Karpas-422 (cell line): ENCODE data around the gene SYNJ2. TPM values are rescaled to one million over a fixed set of nuclear protein-coding genes. Genes with fewer than 3 reads are reported as not detected.
"Not testable (repeated sequence)": the region's sequence is repeated elsewhere in the genome, so short reads cannot be mapped to it uniquely, and the experiment has no call there.

ENCODE experiments used
- DNase-seq: peaks from one replicate; pipeline ENCODE4 v3.0.0-alpha.2; 2015
- H2AFZ ChIP-seq: fragments of 200-600 bp; sonication (generic); 2 replicates; pipeline ENCODE4 v1.6.1; 2014; ENCODE audit warnings: antibody characterized with exemption, low read length, mixed read lengths
- H3K27ac ChIP-seq: fragments of 200-600 bp; sonication (generic); 2 replicates; pipeline ENCODE4 v1.5.1; 2014; ENCODE audit warnings: mild to moderate bottlenecking, low read length, moderate library complexity
- H3K27me3 ChIP-seq: fragments of 200-600 bp; sonication (generic); 2 replicates; pipeline ENCODE4 v1.6.1; 2014; ENCODE audit warnings: low read length, mixed read lengths
- H3K36me3 ChIP-seq: fragments of 200-600 bp; sonication (generic); 2 replicates; pipeline ENCODE4 v1.6.1; 2014; ENCODE audit warnings: low read length, mixed read lengths; ENCODE audit not compliant: insufficient read depth
- H3K4me1 ChIP-seq: fragments of 200-600 bp; sonication (generic); 2 replicates; pipeline ENCODE4 v1.6.1; 2014; ENCODE audit warnings: mild to moderate bottlenecking, low read length, mixed read lengths
- H3K4me2 ChIP-seq: fragments of 200-600 bp; sonication (generic); 2 replicates; pipeline ENCODE4 v1.6.1; 2014; ENCODE audit warnings: low read length, low read depth, mild to moderate bottlenecking; ENCODE audit not compliant: poor library complexity, severe bottlenecking
- H3K4me3 ChIP-seq: fragments of 200-600 bp; sonication (generic); 2 replicates; pipeline ENCODE4 v1.5.1; 2014; ENCODE audit warnings: mild to moderate bottlenecking, antibody characterized with exemption, low read length, mixed read lengths
- H3K79me2 ChIP-seq: fragments of 200-600 bp; sonication (generic); 2 replicates; pipeline ENCODE4 v1.6.1; 2014; ENCODE audit warnings: mild to moderate bottlenecking, low read length, mixed read lengths
- H3K9ac ChIP-seq: fragments of 200-600 bp; sonication (generic); 2 replicates; pipeline ENCODE4 v1.6.0; 2014; ENCODE audit warnings: low read length
- H3K9me2 ChIP-seq: fragments of 200-600 bp; sonication (generic), shearing (Covaris generic); replicated peaks from 2 replicates; pipeline ENCODE4 v1.6.0; 2014; ENCODE audit warnings: mild to moderate bottlenecking, low read length, moderate library complexity; ENCODE audit not compliant: insufficient read depth
- H3K9me3 ChIP-seq: fragments of 300-700, 200-600 bp; sonication (generic); 2 replicates; pipeline ENCODE4 v1.6.1; 2014; ENCODE audit warnings: low read length, mixed read lengths
- H4K20me1 ChIP-seq: fragments of 200-600 bp; sonication (generic); 2 replicates; pipeline ENCODE4 v1.6.1; 2014; ENCODE audit warnings: mild to moderate bottlenecking, antibody characterized with exemption, low read length, low read depth; ENCODE audit not compliant: insufficient read depth
- total RNA-seq: library from RNA; depleted of rRNA; stranded (reverse); fragments of >200 nt; shearing (Covaris generic); gene quantifications from 2 replicates; pipeline ENCODE4 v1.2.3, GENCODE V29; 2014; ENCODE audit warnings: low replicate concordance

SYNJ2 gene
- total RNA-seq, 1 experiment from 2014 or later = 0.04 TPM

- H4K20me1 ChIP-seq = no peaks in the 10 kb centered on the region
- H3K27me3 ChIP-seq = no peaks in the 10 kb centered on the region
- H3K4me2 ChIP-seq = no peak overlapping the region
- H3K9ac ChIP-seq = no peak overlapping the region
- no peaks in the 10 kb centered on the region for H3K36me3 ChIP-seq
- H3K9me2 ChIP-seq = no peaks in the 10 kb centered on the region
- no peaks in the 10 kb centered on the region for H3K9me3 ChIP-seq
- H3K79me2 ChIP-seq = no peaks in the 10 kb centered on the region
- no peaks in the 10 kb centered on the region for H3K4me1 ChIP-seq
- H3K27ac ChIP-seq = no peak overlapping the region
- no peak overlapping the region for H3K4me3 ChIP-seq
- no peak overlapping the region for H2AFZ ChIP-seq
- peak; percentile 15 for DNase-seq
Observed at GRCh38 chr6:157961832-157962575, 19.7 kb upstream of the SYNJ2 start.

- H3K36me3 ChIP-seq = no peaks in the 10 kb centered on the region
- no peak overlapping the region for H3K4me3 ChIP-seq
- DNase-seq = peak; percentile 19
- H3K79me2 ChIP-seq = no peaks in the 10 kb centered on the region
- no peaks in the 10 kb centered on the region for H3K27me3 ChIP-seq
- no peak overlapping the region for H2AFZ ChIP-seq
- no peaks in the 10 kb centered on the region for H3K9me3 ChIP-seq
- H4K20me1 ChIP-seq = no peaks in the 10 kb centered on the region
- no peaks in the 10 kb centered on the region for H3K4me1 ChIP-seq
- no peak overlapping the region for H3K9ac ChIP-seq
- no peaks in the 10 kb centered on the region for H3K9me2 ChIP-seq
- no peak overlapping the region for H3K4me2 ChIP-seq
- H3K27ac ChIP-seq = no peak overlapping the region
Observed at GRCh38 chr6:157962601-157963302, 18.9 kb upstream of the SYNJ2 start.

GRCh38 chr6:157964100-157964499 lies 17.6 kb upstream of the SYNJ2 start:
- H4K20me1 ChIP-seq = no peaks in the 10 kb centered on the region
- no peak overlapping the region for H3K4me3 ChIP-seq
- H3K9ac ChIP-seq = no peak overlapping the region
- no peaks in the 10 kb centered on the region for H3K9me3 ChIP-seq
- no peaks in the 10 kb centered on the region for H3K36me3 ChIP-seq
- no peaks in the 10 kb centered on the region for H3K27me3 ChIP-seq
- DNase-seq = peak; percentile 19
- no peak overlapping the region for H2AFZ ChIP-seq
- no peak overlapping the region for H3K4me2 ChIP-seq
- H3K79me2 ChIP-seq = no peaks in the 10 kb centered on the region
- no peaks in the 10 kb centered on the region for H3K4me1 ChIP-seq
- no peak overlapping the region for H3K27ac ChIP-seq
- H3K9me2 ChIP-seq = no peaks in the 10 kb centered on the region

- H3K9me3 ChIP-seq = no peaks in the 10 kb centered on the region
- H3K4me2 ChIP-seq = no peak overlapping the region
- no peak overlapping the region for H3K4me3 ChIP-seq
- no peaks in the 10 kb centered on the region for H3K79me2 ChIP-seq
- DNase-seq = peak; percentile 2
- no peaks in the 10 kb centered on the region for H3K27me3 ChIP-seq
- H3K36me3 ChIP-seq = no peaks in the 10 kb centered on the region
- H3K9me2 ChIP-seq = no peaks in the 10 kb centered on the region
- no peak overlapping the region for H3K27ac ChIP-seq
- no peak overlapping the region for H2AFZ ChIP-seq
- no peak overlapping the region for H3K9ac ChIP-seq
- no peaks in the 10 kb centered on the region for H4K20me1 ChIP-seq
- H3K4me1 ChIP-seq = no peaks in the 10 kb centered on the region
Observed at GRCh38 chr6:157965387-157965786, 16.3 kb upstream of the SYNJ2 start.

- no peaks in the 10 kb centered on the region for H4K20me1 ChIP-seq
- H3K4me2 ChIP-seq = no peak overlapping the region
- no peak overlapping the region for H2AFZ ChIP-seq
- no peaks in the 10 kb centered on the region for H3K36me3 ChIP-seq
- no peak overlapping the region for H3K27ac ChIP-seq
- H3K9ac ChIP-seq = no peak overlapping the region
- no peaks in the 10 kb centered on the region for H3K9me2 ChIP-seq
- H3K27me3 ChIP-seq = no peaks in the 10 kb centered on the region
- DNase-seq = no peak
- H3K9me3 ChIP-seq = no peaks in the 10 kb centered on the region
- no peak overlapping the region for H3K4me3 ChIP-seq
- H3K79me2 ChIP-seq = no peaks in the 10 kb centered on the region
- H3K4me1 ChIP-seq = no peaks in the 10 kb centered on the region
Observed at GRCh38 chr6:157966589-157966977, 15.1 kb upstream of the SYNJ2 start.

- H3K4me2 ChIP-seq = no peak overlapping the region
- H2AFZ ChIP-seq = no peak overlapping the region
- no peaks in the 10 kb centered on the region for H3K9me3 ChIP-seq
Observed at GRCh38 chr6:157967020-157967419, 14.6 kb upstream of the SYNJ2 start.

GRCh38 chr6:157967486-157967885 lies 14.2 kb upstream of the SYNJ2 start:
- no peak overlapping the region for H3K9ac ChIP-seq
- no peak for DNase-seq

More at GRCh38 chr6:157967020-157967419, 14.6 kb upstream of the SYNJ2 start:
- Histone ChIP-seq H3K79me2 (no peaks in the 10 kb centered on the region), H3K4me1 (no peaks in the 10 kb centered on the region), H3K27ac (no peak overlapping the region), H3K9me2 (no peaks in the 10 kb centered on the region), H4K20me1 (no peaks in the 10 kb centered on the region), H3K9ac (no peak overlapping the region), H3K27me3 (no peaks in the 10 kb centered on the region), H3K4me3 (no peak overlapping the region), H3K36me3 (no peaks in the 10 kb centered on the region)
- DNase-seq = no peak

GRCh38 chr6:157972177-157972576 lies 9.5 kb upstream of the SYNJ2 start:
- H3K9me3 ChIP-seq, H3K4me1 ChIP-seq: not testable (repeated sequence)

More at GRCh38 chr6:157967486-157967885, 14.2 kb upstream of the SYNJ2 start:
- no peaks in the 10 kb centered on the region for H3K36me3 ChIP-seq
- H3K4me2 ChIP-seq = no peak overlapping the region
- H3K79me2 ChIP-seq = no peaks in the 10 kb centered on the region
- no peaks in the 10 kb centered on the region for H3K9me2 ChIP-seq
- no peaks in the 10 kb centered on the region for H3K4me1 ChIP-seq
- H3K9me3 ChIP-seq = no peaks in the 10 kb centered on the region
- no peak overlapping the region for H3K27ac ChIP-seq
- H3K4me3 ChIP-seq = no peak overlapping the region
- no peaks in the 10 kb centered on the region for H4K20me1 ChIP-seq
- H3K27me3 ChIP-seq = no peaks in the 10 kb centered on the region
- H2AFZ ChIP-seq = no peak overlapping the region

More at GRCh38 chr6:157972177-157972576, 9.5 kb upstream of the SYNJ2 start:
- not testable (repeated sequence) for H3K36me3 ChIP-seq, H3K27me3 ChIP-seq, H4K20me1 ChIP-seq, H3K9ac ChIP-seq, H3K4me3 ChIP-seq, DNase-seq, H3K79me2 ChIP-seq, H3K27ac ChIP-seq, H2AFZ ChIP-seq, H3K9me2 ChIP-seq, H3K4me2 ChIP-seq
